H1 (cell line): Measurements from ENCODE around the gene LRRC56. TPM values are rescaled to one million over a fixed set of nuclear protein-coding genes. Genes with fewer than 3 reads are reported as not detected.

Experiments
- CTCF ChIA-PET: fragments of 300-600 bp; sonication (Branson Sonifier 250); formaldehyde crosslinking; loops from one replicate; lab custom pipeline; 2021; ENCODE audit not compliant: partially characterized antibody; lab: Charles Lee
- POLR2A ChIA-PET: fragments of 300-600 bp; sonication (Branson Sonifier 250); formaldehyde crosslinking; loops from one replicate; lab custom pipeline; 2021; ENCODE audit warnings: inconsistent platforms; ENCODE audit not compliant: partially characterized antibody; lab: Charles Lee
- DNase-seq, 2 experiments: peaks; one replicate each; pipeline versions ENCODE4 v3.0.0 to v3.0.0-alpha.2; 2010 to 2022; ENCODE audit warnings: low spot score in 2 of 2, low read depth in 1 of 2, mixed read lengths in 1 of 2
- FAIRE-seq: peaks from 2 replicates; lab custom pipeline; 2011; peaks lifted over from hg19 to GRCh38; lab: Jason Lieb, UNC
- H2AFZ ChIP-seq: 2 replicates; pipeline ENCODE4 v1.8.1; 2012; ENCODE audit warnings: low read length, inconsistent platforms
- H2AK5ac ChIP-seq: 2 replicates; pipeline ENCODE4 v1.6.1; 2013; ENCODE audit warnings: low read depth, low read length
- H2BK120ac ChIP-seq: replicated peaks from 2 replicates; pipeline ENCODE3; 2013; ENCODE audit warnings: low read depth, low read length, inconsistent platforms
- H2BK12ac ChIP-seq: 2 replicates; pipeline ENCODE4 v1.6.1; 2013; ENCODE audit warnings: low read depth, low read length
- H2BK15ac ChIP-seq: 2 replicates; pipeline ENCODE4 v1.6.1; 2013; ENCODE audit warnings: low read length
- H2BK20ac ChIP-seq: 2 replicates; pipeline ENCODE4 v1.6.1; 2013; ENCODE audit warnings: low read length
- H2BK5ac ChIP-seq: 2 replicates; pipeline ENCODE4 v1.6.1; 2013; ENCODE audit warnings: low read depth, low read length
- H3K14ac ChIP-seq: 2 replicates; pipeline ENCODE4 v1.6.1; 2013; ENCODE audit warnings: inconsistent platforms; ENCODE audit not compliant: insufficient read length
- H3K18ac ChIP-seq: 2 replicates; pipeline ENCODE4 v1.6.1; 2013; ENCODE audit warnings: low read length; ENCODE audit errors: extremely low read depth
- H3K23ac ChIP-seq: 2 replicates; pipeline ENCODE4 v1.6.1; 2013; ENCODE audit warnings: inconsistent platforms; ENCODE audit not compliant: insufficient read length
- H3K23me2 ChIP-seq: 2 replicates; pipeline ENCODE4 v1.6.1; 2013; ENCODE audit warnings: low read depth, low read length
- H3K27ac ChIP-seq: 2 replicates; pipeline ENCODE4 v1.6.1; 2011; ENCODE audit warnings: low read depth, low read length, inconsistent platforms
- H3K27me3 ChIP-seq, 4 experiments: replicated peaks in 1 of 4; 1 replicate in 1 of 4; 2 replicates in 3 of 4; pipeline versions ENCODE4 v1.6.1 to v1.8.1; 2011 to 2013; ENCODE audit warnings: low read length in 3 of 4, mild to moderate bottlenecking in 3 of 4, inconsistent platforms in 2 of 4, mixed read lengths in 2 of 4, moderate library complexity in 1 of 4; ENCODE audit not compliant: control insufficient read depth in 3 of 4, insufficient read depth in 3 of 4; ENCODE audit errors: extremely low read depth in 1 of 4
- H3K36me3 ChIP-seq, 4 experiments: 2 replicates each; pipeline versions ENCODE4 v1.6.1 to v1.8.1; 2011 to 2013; ENCODE audit warnings: mild to moderate bottlenecking in 4 of 4, low read length in 3 of 4, moderate library complexity in 2 of 4, control low read depth in 1 of 4, inconsistent platforms in 1 of 4; ENCODE audit not compliant: insufficient read depth in 4 of 4, control insufficient read depth in 2 of 4
- H3K4ac ChIP-seq: replicated peaks from 2 replicates; pipeline ENCODE3; 2013; ENCODE audit warnings: low read length, low read depth, mixed read lengths, inconsistent platforms; ENCODE audit not compliant: insufficient read length
- H3K4me1 ChIP-seq, 4 experiments: replicated peaks in 1 of 4; 1 replicate in 1 of 4; 2 replicates in 3 of 4; pipeline versions ENCODE4 v1.6.1 to v1.8.1; 2011 to 2013; ENCODE audit warnings: low read length in 3 of 4, inconsistent platforms in 2 of 4, mixed read lengths in 1 of 4; ENCODE audit not compliant: insufficient read depth in 4 of 4, control insufficient read depth in 3 of 4
- H3K4me2 ChIP-seq, 2 experiments: 2 replicates each; pipeline versions ENCODE4 v1.6.1 to v1.8.1; 2011 to 2013; ENCODE audit warnings: low read depth in 2 of 2, low read length in 2 of 2, control low read depth in 1 of 2, inconsistent platforms in 1 of 2, mild to moderate bottlenecking in 1 of 2; ENCODE audit not compliant: insufficient read depth in 1 of 2
- H3K4me3 ChIP-seq, 4 experiments: fragments of 200-600, 300-600 bp in 1 of 4; sonication (generic), shearing (Covaris generic), sonication (Bioruptor Twin) in 1 of 4; 2 replicates each; pipeline versions ENCODE4 v1.5.1 to v1.8.1; 2011 to 2016; ENCODE audit warnings: low read length in 4 of 4, low read depth in 3 of 4, control low read depth in 2 of 4, inconsistent platforms in 2 of 4, mild to moderate bottlenecking in 2 of 4, mixed read lengths in 1 of 4, moderate library complexity in 1 of 4; ENCODE audit not compliant: insufficient read depth in 2 of 4; ENCODE audit errors: extremely low read depth in 1 of 4
- H3K56ac ChIP-seq: replicated peaks from 2 replicates; pipeline ENCODE3; 2013; ENCODE audit warnings: low read depth, mild to moderate bottlenecking, mixed read lengths, low read length, inconsistent platforms; ENCODE audit not compliant: insufficient read length
- H3K79me1 ChIP-seq: 2 replicates; pipeline ENCODE4 v1.6.1; 2013; ENCODE audit warnings: low read depth, low read length, control low read depth
- H3K79me2 ChIP-seq, 2 experiments: 2 replicates each; pipeline versions ENCODE4 v1.6.1 to v1.8.1; 2012 to 2013; ENCODE audit warnings: low read length in 2 of 2, mild to moderate bottlenecking in 2 of 2, inconsistent platforms in 1 of 2; ENCODE audit not compliant: insufficient read depth in 2 of 2, control insufficient read depth in 1 of 2
- H3K9ac ChIP-seq, 4 experiments: replicated peaks in 1 of 4; 1 replicate in 1 of 4; 2 replicates in 3 of 4; pipeline versions ENCODE4 v1.6.1 to v1.8.1; 2011 to 2013; ENCODE audit warnings: low read depth in 3 of 4, low read length in 3 of 4, control low read depth in 2 of 4, mild to moderate bottlenecking in 2 of 4, moderate library complexity in 2 of 4, inconsistent platforms in 1 of 4; ENCODE audit errors: extremely low read depth in 1 of 4
- H3K9me3 ChIP-seq, 2 experiments: 2 replicates each; pipeline versions ENCODE4 v1.6.1 to v1.8.1; 2012 to 2013; ENCODE audit warnings: mild to moderate bottlenecking in 2 of 2, moderate library complexity in 2 of 2, control low read depth in 1 of 2, inconsistent platforms in 1 of 2, low read depth in 1 of 2, low read length in 1 of 2, mixed read lengths in 1 of 2; ENCODE audit not compliant: insufficient read depth in 2 of 2
- H4K20me1 ChIP-seq, 2 experiments: replicated peaks in 1 of 2; 2 replicates each; pipeline versions ENCODE3 to v1.8.1; 2011 to 2013; ENCODE audit warnings: inconsistent platforms in 2 of 2, low read length in 2 of 2, mild to moderate bottlenecking in 1 of 2; ENCODE audit not compliant: insufficient read depth in 2 of 2, control insufficient read depth in 1 of 2
- H4K5ac ChIP-seq: 2 replicates; pipeline ENCODE4 v1.6.1; 2013; ENCODE audit warnings: low read length, low read depth, mixed read lengths, inconsistent platforms; ENCODE audit not compliant: insufficient read length
- H4K8ac ChIP-seq: 2 replicates; pipeline ENCODE4 v1.8.0; 2013; ENCODE audit warnings: mild to moderate bottlenecking, moderate library complexity, low read length, inconsistent platforms; ENCODE audit not compliant: insufficient read depth; ENCODE audit errors: extremely low read depth
- H4K91ac ChIP-seq: replicated peaks from 2 replicates; pipeline ENCODE3; 2013; ENCODE audit warnings: low read length, mixed read lengths, inconsistent platforms; ENCODE audit not compliant: insufficient read length
- ATF2 ChIP-seq: IDR thresholded peaks from 2 replicates; pipeline ENCODE4 v1.6.1; 2012; ENCODE audit warnings: low read length, inconsistent platforms
- EP300 ChIP-seq, 2 experiments: IDR thresholded peaks; 1 replicate in 1 of 2; 2 replicates in 1 of 2; pipeline ENCODE4 v1.6.1; 2011 to 2012; ENCODE audit warnings: low read depth in 2 of 2, low read length in 2 of 2, mild to moderate bottlenecking in 2 of 2, borderline replicate concordance in 1 of 2, inconsistent platforms in 1 of 2, moderate library complexity in 1 of 2
- KDM1A ChIP-seq: fragments of 200-600, 300-600 bp; sonication (generic); IDR thresholded peaks from 2 replicates; pipeline ENCODE4 v1.7.1; 2016; ENCODE audit warnings: mild to moderate bottlenecking, low read length, borderline replicate concordance
- POLR2A ChIP-seq, 2 experiments: IDR thresholded peaks; 1 replicate in 1 of 2; 2 replicates in 1 of 2; pipeline ENCODE4 v1.6.1; 2011; ENCODE audit warnings: low read depth in 2 of 2, low read length in 2 of 2, mild to moderate bottlenecking in 2 of 2; ENCODE audit errors: control extremely low read depth in 1 of 2
- POU5F1 ChIP-seq: IDR thresholded peaks from 2 replicates; pipeline ENCODE4 v1.6.1; 2011; ENCODE audit warnings: low read depth, mild to moderate bottlenecking, low read length, moderate library complexity
- RAD21 ChIP-seq, 2 experiments: IDR thresholded peaks in 1 of 2; conservative IDR thresholded peaks in 1 of 2; 2 replicates each; pipeline ENCODE4 v1.6.1; 2011; ENCODE audit warnings: low read depth in 2 of 2, low read length in 2 of 2, improper control_type of control experiment in 1 of 2, inconsistent platforms in 1 of 2, mild to moderate bottlenecking in 1 of 2, moderate library complexity in 1 of 2
- RXRA ChIP-seq: IDR thresholded peaks from 2 replicates; pipeline ENCODE4 v1.6.1; 2011; ENCODE audit warnings: low read depth, mild to moderate bottlenecking, low read length, moderate library complexity; ENCODE audit not compliant: insufficient read depth
- SIRT6 ChIP-seq: IDR thresholded peaks from one replicate; pipeline ENCODE4 v1.7.1; 2012; ENCODE audit warnings: low read length, inconsistent platforms
- SP1 ChIP-seq: IDR thresholded peaks from 2 replicates; pipeline ENCODE4 v1.6.1; 2011; ENCODE audit warnings: low read depth, low read length
- SUZ12 ChIP-seq: fragments of 200-600 bp; sonication (generic); IDR thresholded peaks from 2 replicates; pipeline ENCODE4 v1.6.1; 2012; ENCODE audit warnings: mild to moderate bottlenecking, inconsistent platforms, low read length, moderate library complexity, mixed read lengths
- YY1 ChIP-seq: IDR thresholded peaks from 2 replicates; pipeline ENCODE4 v1.6.1; 2011; ENCODE audit warnings: low read depth, mild to moderate bottlenecking, low read length
- ZNF274 ChIP-seq: IDR thresholded peaks from 2 replicates; pipeline ENCODE4 v1.7.0; 2012; ENCODE audit warnings: low read length, borderline replicate concordance; ENCODE audit errors: extremely low read depth
- WGBS, 2 experiments: shearing (Covaris generic) in 1 of 2; methylation state at CpG; one replicate each; pipeline versions ENCODE4 v1.1.6 to v1.1.7; 2013 to 2015; ENCODE audit warnings: low lambda C conversion rate in 2 of 2, mixed read lengths in 2 of 2, inconsistent platforms in 1 of 2, low coverage in 1 of 2, missing lambda C conversion rate in 1 of 2; ENCODE audit not compliant: insufficient replicate concordance in 2 of 2, insufficient coverage in 1 of 2, insufficient read length in 1 of 2; ENCODE audit errors: extremely low coverage in 1 of 2, missing lambda C conversion rate in 1 of 2; 5-methylcytosine and 5-hydroxymethylcytosine counted together
- polyA plus RNA-seq, 7 experiments: library from polyadenylated mRNA; depleted of rRNA in 3 of 7; stranded (reverse) in 5 of 7; unstranded in 2 of 7; fragments of >200 nt in 5 of 7; fragments of 200-250 nt in 2 of 7; gene quantifications; 1 replicate in 5 of 7; 2 replicates in 1 of 7; 4 replicates in 1 of 7; pipeline versions ENCODE4 v1.2.1 to v1.2.3, GENCODE V29; 2011 to 2013; ENCODE audit warnings: missing spikeins in 2 of 7, mixed read lengths in 2 of 7
- total RNA-seq: library from RNA; stranded (reverse); fragmentation: NEBNext Ultra II Directional; extraction: Animal tissue kit (Norgen Biotek cat#: 25700); gene quantifications from 2 replicates; pipeline ENCODE4 v1.2.1, GENCODE V29; 2021

The LRRC56 gene
- total and polyA plus RNA-seq, 2 of the 8 experiments (the other 6 are each of a cell fraction or from before 2014, with no cell fraction given): 0.94 to 1.9 TPM

- H3K14ac ChIP-seq: no peak overlapping the region
- TF ChIP-seq RXRA (no peak), RAD21 (IDR thresholded peaks at IDR 0.05 in 1 of 2, conservative IDR thresholded peaks at IDR 0.05 in 1 of 2; ENCODE audit: low read depth in 2 of 2, low read length in 2 of 2) (no peak), SIRT6 (no peak), EP300 (IDR thresholded peaks at IDR 0.05; ENCODE audit: borderline replicate concordance in 1 of 2, low read depth in 2 of 2, low read length in 2 of 2) (no peak), SUZ12 (no peak), POLR2A (IDR thresholded peaks at IDR 0.05; ENCODE audit: control extremely low read depth in 1 of 2, low read depth in 2 of 2, low read length in 2 of 2) (no peak), YY1 (no peak), POU5F1 (no peak), ZNF274 (no peak), SP1 (no peak), ATF2 (no peak), KDM1A (no peak)
Measured at GRCh38 chr11:603154-603553, 65.8 kb downstream of the LRRC56 start.

More at GRCh38 chr11:603154-603553, 65.8 kb downstream of the LRRC56 start:
- Histone ChIP-seq H4K91ac (no peak overlapping the region), H2BK12ac (no peak overlapping the region), H3K27me3 (no peaks in the 10 kb centered on the region), H3K9ac (no peak overlapping the region; a peak in 1 of 7 replicates), H4K5ac (no peak overlapping the region), H3K4me2 (no peak overlapping the region), H2BK15ac (no peak overlapping the region), H3K4me3 (no peak overlapping the region), H3K27ac (no peak overlapping the region; the same call in 1 of the 2 replicates), H4K8ac (no peak overlapping the region), H3K79me2 (no peaks in the 10 kb centered on the region), H3K56ac (no peak overlapping the region), H2BK5ac (no peak overlapping the region), H3K79me1 (peaks cover 4% of the 10 kb centered on the region; the same call in 1 of the 2 replicates), H3K9me3 (no peaks in the 10 kb centered on the region), H2BK20ac (no peak overlapping the region), H3K18ac (no peak overlapping the region), H3K36me3 (peaks cover 30 to 79% (median 57%) of the 10 kb centered on the region in 4 experiments), H3K4ac (no peak overlapping the region), H2AK5ac (no peak overlapping the region), H3K23me2 (no peaks in the 10 kb centered on the region), H2BK120ac (no peak overlapping the region), H2AFZ (no peak overlapping the region), H4K20me1 (peaks cover 4 to 15% of the 10 kb centered on the region in 2 experiments), H3K4me1 (no peaks in the 10 kb centered on the region), H3K23ac (no peak overlapping the region)
- ChIA-PET POLR2A (no interaction called here), CTCF (interaction anchor here (0.7 to 1.8 kb wide), 4 partner anchors 9 to 38 kb away, joined by 3 read pairs; no protein-coding TSS in a partner anchor)
- DNase-seq (no peak), FAIRE-seq (no peak)
- WGBS, 2 experiments: 95% methylated on average over 13 of the region's 13 CpGs; no CpG with 5 or more reads in 1 of the 2 experiments
